HG02852 (cell line): ENCODE results near the gene KIAA0825.

Experiments
- ATAC-seq: cut with Tn5 transposase; IDR thresholded peaks from one replicate; pipeline ENCODE4 v1.9.1; 2021; ENCODE audit warnings: mild to moderate bottlenecking, moderate library complexity; ENCODE audit not compliant: unreplicated experiment

KIAA0825 gene

GRCh38 chr5:94314460-94315131 is 303.8 kb downstream of the KIAA0825 start:
- no peak for ATAC-seq

DNA sequence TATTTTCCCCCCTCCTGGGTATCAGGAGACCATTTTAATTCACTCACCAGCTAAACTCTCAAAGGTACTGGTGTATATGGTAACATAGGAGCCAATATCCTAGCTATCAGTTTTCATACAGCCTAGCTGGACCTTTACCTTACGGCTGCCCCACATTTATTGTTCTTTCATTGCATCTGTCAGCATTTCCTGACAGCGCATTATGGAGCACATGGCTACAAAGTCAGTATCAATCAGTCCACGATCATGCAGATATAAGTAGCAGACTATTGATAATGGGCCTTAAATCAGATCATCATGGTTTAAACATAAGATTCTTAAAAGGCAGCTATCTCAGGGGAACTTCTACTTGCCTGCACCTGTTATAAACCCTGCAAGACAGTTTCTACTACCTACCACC is 304.7 kb downstream of the KIAA0825 start:
- no peak for ATAC-seq

DNA sequence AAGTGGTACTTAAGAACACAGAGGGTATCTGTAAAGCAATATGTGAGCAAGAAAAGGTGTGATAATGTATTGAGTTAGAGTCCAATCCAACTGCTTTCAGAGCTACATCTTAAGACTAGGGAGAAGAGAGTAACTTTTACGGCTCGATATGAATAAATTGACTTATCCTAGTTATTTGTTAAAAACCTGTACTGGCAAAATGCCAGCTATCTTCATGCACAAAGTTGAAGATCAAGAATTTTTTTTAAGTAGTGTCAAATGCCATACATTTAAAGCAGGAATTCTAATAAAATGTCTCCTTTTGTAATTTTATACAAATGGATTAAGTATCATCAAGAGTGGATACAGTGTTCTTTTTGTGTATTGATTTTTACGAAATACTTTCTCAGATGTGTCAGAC is 305.2 kb downstream of the KIAA0825 start:
- ATAC-seq = no peak

DNA sequence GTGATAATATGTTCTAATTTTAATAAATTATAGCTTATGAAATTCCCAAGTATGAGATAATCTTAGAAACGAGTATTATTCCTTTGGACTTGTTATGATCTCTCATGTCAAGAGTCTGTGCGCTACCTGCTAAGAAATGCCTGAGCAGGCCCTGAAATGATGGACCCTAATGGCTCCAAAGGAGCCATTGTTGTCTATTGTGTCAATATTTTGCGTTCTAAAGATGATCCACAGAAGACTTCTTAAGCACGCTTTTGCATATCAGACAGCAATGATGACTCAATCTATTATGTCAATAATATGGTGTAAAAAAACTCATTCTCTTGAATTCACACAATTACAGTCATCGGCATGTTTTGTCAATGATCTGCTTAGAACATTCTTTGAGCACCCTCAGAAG is 306.1 kb downstream of the KIAA0825 start:
- ATAC-seq = no peak

DNA sequence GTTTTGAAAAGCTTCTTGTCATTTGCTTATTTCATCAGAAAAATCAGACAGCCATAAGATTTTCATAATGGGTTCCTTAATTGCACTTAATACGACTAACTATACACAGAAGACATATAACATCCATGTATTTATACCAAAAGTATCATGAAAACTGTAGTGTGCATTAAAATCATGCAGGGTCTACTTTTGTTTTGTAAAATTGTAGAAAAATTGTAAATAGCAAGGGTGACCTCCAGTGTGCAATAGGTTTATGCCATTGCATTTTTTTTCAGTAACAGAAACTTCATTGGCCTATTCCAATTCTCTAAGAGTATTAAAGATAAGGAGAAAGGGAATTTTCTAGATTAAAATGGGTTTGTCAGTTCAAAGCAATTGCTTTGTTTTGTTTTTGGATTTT is 307.6 kb downstream of the KIAA0825 start:
- no peak for ATAC-seq

DNA sequence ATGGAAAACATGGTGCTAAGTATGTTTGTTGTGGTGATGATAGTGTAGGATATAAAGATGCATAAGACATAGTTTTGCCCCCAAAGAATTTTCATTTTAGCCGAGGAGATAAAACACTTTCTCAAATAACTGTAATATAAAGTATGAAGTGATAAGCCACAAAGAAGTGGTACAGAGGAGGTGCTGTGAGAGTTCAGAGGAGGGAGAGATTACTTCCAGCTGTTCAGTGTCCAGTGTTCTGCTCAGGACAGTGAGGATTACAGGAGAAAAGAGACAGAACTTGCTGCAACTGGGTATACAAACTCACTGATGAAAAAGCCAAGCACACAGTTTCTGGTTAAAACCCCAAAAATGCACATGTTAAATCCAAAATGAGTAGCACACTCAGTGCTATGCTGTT is 309.3 kb downstream of the KIAA0825 start:
- no peak for ATAC-seq

DNA sequence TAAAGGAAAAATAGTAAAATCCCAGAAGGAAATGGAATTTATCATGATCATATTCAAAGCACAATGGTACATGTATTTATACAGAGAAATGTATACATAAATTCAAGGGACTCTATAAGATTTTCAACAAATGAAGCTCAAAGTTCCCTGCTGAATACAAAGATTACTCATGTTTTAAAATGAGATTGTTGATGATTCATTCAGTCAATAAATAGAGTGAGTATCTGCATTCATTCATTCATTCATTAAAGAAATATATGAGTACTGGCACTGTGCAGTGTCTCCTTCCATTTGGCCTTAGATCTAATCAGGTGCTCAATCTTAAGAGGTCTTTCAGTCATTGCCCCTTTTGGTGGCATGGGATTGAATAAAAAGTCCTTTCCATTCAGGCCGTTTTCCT is 310.0 kb downstream of the KIAA0825 start:
- ATAC-seq = no peak

- ATAC-seq = no peak
These were observed 314.3 kb downstream of the KIAA0825 start for GRCh38 chr5:94304146-94304545.

- ATAC-seq = no peak
These were observed 329.5 kb downstream of the KIAA0825 start for GRCh38 chr5:94288937-94289336.

GRCh38 chr5:94285984-94286383 is 332.4 kb downstream of the KIAA0825 start:
- ATAC-seq = no peak

DNA sequence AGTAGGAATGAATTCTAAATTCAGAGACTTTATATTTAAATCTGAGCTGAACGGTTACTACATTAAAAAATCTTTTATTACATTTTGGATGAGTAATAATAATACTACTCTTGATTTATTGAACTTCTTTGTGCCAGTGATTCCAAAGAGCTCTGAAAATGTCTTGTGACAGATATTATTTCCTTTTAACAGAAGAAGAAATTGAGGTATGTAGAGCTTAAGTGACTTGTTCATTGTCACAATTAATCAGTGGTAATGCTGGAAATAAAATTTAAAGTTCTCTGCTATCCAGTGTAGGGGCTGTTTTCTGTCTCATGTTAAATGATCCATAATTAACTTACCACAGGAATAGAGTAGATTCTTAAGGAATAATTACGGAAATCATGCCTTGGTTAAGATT is 335.3 kb downstream of the KIAA0825 start:
- no peak for ATAC-seq

DNA sequence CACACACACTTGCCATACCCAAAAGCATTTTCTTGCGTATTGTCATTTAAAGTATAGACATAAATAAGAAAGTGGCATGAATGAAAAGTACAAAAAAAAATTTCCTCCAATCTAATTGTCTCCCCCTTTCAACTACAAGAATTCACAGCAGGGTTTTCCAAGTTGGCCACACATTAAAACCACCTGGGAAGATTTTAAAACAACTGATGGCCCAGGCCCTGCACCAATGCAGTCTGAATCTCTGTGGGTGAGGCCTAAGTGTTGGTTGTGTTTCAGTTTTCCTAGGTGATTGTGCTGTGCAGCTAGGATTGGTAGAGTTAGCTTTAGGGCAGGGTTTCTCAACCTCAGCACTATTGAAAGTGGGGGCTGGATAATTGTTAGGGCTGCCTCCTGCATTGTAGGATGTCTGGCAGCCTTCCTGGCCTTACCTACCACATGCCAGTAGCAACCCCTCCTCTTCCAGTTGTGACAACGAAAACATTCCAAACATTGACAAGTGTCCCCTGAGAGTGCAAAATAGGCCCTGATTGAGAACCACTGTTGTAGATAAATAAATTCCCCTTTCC is 337.1 kb downstream of the KIAA0825 start:
- no peak for ATAC-seq

DNA sequence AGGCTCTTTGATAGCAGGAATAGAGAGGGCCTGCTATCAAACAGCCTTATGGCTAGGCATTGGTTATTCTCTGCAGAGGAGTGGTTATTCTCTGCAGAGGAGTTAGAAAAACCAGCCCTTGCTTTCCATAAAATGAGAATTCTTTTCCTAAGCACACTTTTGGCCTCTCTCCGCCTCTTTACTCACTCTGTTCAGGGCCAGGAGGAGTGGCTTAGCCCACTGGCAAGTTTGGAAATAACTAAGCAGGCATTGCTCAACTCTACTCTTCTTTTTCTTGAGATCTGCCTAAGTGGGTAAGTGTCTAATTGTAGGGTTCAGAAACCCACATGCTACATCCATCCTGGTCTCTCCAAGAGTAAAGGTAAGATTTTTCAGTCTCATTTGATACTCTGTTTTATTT is 341.7 kb downstream of the KIAA0825 start:
- no peak for ATAC-seq

- no peak for ATAC-seq
These were observed 342.4 kb downstream of the KIAA0825 start for GRCh38 chr5:94276048-94276447.

GRCh38 chr5:94274707-94275106 is 343.7 kb downstream of the KIAA0825 start:
- ATAC-seq = no peak

- no peak for ATAC-seq
These were observed 350.2 kb downstream of the KIAA0825 start for GRCh38 chr5:94268226-94268625.

DNA sequence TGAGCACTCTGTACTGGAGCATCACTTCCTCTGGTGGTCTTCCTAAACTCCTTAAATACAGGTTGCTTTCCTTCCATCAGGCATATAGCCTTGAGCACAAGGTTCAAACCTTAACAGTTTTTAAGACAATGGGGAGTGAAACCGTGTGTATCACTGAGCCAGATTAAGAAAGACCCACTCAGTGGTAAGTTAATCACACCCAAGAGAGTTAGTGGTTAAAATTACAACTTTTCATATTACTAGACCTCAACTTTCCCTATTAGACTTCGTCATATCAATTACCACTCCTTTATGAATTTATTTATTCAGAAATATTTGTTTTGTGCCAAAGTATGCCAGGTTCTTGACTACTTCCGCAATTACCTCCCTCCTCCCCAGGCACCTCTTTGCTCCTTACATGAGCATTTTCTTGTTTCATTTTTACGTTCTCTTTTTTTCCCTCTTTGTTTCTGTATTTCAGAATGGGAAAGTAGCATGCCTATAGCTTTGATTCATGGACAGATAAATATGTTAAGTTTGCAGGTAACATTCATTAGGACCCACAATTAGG is 351.0 kb downstream of the KIAA0825 start:
- ATAC-seq = no peak

GRCh38 chr5:94266170-94266569 is 352.2 kb downstream of the KIAA0825 start:
- ATAC-seq = no peak

- ATAC-seq = peak; percentile 78
These were observed 355.3 kb downstream of the KIAA0825 start for GRCh38 chr5:94263068-94263467.

DNA sequence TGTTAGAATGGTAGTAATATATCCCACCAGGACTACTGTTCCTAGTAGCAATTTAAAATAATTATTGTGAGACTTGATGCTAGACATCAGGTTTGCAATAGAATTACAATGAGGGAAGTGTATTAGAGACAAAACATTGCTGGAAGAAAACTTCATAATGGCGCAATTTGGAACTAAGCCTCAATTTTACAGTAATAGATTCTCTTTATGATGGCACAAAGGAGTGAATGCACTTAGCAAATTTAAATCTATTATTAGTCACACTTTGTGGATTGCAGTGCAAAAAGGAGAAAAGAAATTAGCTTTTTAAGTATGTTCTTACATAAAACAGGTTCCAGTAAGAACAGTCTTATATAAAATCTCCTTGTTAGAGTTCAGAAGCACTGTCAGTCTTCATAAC is 358.3 kb downstream of the KIAA0825 start:
- no peak for ATAC-seq

- ATAC-seq = no peak
These were observed 364.2 kb downstream of the KIAA0825 start for GRCh38 chr5:94254214-94254613.

DNA sequence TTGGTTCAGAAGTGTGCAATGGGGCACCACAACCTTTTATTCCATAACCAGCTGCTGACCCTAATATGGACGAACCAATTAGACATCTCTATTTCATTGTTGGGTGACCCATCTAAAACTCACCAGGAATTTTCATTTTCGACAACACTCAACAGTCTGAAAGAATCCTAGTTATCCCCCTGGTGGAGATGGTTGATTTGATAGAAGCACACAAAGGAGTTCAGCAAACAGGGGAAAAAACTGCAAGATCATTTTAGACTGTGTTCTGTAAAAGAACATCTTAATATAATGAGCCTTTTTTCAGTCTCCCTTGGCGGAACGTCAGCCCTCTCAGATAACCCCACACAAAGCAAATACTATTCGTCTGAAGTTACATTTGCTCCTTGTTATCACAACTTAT is 367.4 kb downstream of the KIAA0825 start:
- no peak for ATAC-seq

DNA sequence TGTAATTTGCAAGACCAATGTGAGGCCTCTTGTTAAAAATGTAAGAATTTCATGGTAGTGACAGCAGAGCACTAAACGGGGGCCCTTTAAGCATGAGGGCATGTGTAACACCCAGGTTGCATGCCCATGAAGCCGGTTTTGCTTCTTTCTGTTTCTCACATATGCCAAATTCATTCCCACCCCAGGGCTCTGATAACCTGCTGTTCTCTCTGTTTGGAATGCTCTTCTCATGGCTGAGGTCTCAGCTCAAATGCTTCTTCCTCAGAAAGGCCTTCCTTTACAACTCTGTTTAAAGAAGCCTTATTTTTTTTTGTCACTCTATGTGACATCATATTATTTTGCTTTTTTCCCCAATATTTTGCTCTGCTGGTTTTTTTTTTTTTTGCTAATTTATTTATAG is 369.0 kb downstream of the KIAA0825 start:
- ATAC-seq = no peak
